Measurements from ENCODE around the gene CHTF8. TPM values are rescaled to one million over a fixed set of nuclear protein-coding genes. Genes with fewer than 3 reads are reported as not detected.
A peak's percentile ranks its signal among the peaks of the same experiment; 100 is the strongest.
"Not testable (repeated sequence)": the region's sequence is repeated elsewhere in the genome, so short reads cannot be mapped to it uniquely, and the experiment has no call there.

Gene CHTF8
- total RNA-seq, 1 donor from 2014 or later = 169 TPM

- no peak overlapping the region for H3K4me3 Mint-ChIP-seq (ENCODE audit: unreplicated experiment)
- TF ChIP-seq, protein P1, sequence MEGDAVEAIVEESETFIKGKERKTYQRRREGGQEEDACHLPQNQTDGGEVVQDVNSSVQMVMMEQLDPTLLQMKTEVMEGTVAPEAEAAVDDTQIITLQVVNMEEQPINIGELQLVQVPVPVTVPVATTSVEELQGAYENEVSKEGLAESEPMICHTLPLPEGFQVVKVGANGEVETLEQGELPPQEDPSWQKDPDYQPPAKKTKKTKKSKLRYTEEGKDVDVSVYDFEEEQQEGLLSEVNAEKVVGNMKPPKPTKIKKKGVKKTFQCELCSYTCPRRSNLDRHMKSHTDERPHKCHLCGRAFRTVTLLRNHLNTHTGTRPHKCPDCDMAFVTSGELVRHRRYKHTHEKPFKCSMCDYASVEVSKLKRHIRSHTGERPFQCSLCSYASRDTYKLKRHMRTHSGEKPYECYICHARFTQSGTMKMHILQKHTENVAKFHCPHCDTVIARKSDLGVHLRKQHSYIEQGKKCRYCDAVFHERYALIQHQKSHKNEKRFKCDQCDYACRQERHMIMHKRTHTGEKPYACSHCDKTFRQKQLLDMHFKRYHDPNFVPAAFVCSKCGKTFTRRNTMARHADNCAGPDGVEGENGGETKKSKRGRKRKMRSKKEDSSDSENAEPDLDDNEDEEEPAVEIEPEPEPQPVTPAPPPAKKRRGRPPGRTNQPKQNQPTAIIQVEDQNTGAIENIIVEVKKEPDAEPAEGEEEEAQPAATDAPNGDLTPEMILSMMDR (IDR thresholded peaks at IDR 0.05; ENCODE audit: unreplicated experiment) = no peak
Observed at GRCh38 chr16:69166221-69166833, 33.9 kb upstream of the CHTF8 start.

DNA sequence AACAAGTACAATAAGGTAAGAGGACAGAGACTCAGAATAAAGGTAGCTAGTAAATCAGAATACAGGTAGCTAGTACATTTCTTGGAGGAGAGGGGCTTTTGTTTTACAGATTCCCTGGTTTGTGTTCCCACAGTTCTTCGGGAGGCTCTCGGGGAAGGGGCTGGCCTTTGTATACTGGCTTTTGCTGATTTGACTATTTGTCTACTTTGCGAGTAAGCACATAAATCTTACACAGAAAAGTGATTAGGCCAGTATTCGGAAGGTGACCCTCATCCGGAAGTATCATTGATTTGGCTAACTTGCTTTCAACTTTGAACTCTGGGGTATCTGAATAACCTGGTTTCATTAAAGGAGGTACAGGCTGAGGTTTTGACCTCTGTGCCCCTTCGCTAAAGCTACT is 33.2 kb upstream of the CHTF8 start:
- Mint-ChIP-seq H3K27ac (ENCODE audit: unreplicated experiment) (no peak overlapping the region), H3K4me1 (ENCODE audit: unreplicated experiment) (no peaks in the 10 kb centered on the region), H3K27me3 (ENCODE audit: unreplicated experiment) (no peaks in the 10 kb centered on the region), H3K36me3 (ENCODE audit: low read depth, unreplicated experiment) (peaks cover 31% of the 10 kb centered on the region), H3K9me3 (ENCODE audit: unreplicated experiment) (no peaks in the 10 kb centered on the region), H3K4me3 (ENCODE audit: unreplicated experiment) (no peak overlapping the region)
- TF ChIP-seq, protein P1 (IDR thresholded peaks at IDR 0.05; ENCODE audit: unreplicated experiment) = no peak
- DNase-seq (ENCODE audit: low spot score) = no peak

More at GRCh38 chr16:69166221-69166833, 33.9 kb upstream of the CHTF8 start:
- H3K36me3 Mint-ChIP-seq (ENCODE audit: low read depth, unreplicated experiment) = peaks cover 28% of the 10 kb centered on the region
- H3K27me3 Mint-ChIP-seq (ENCODE audit: unreplicated experiment) = no peaks in the 10 kb centered on the region
- H3K9me3 Mint-ChIP-seq (ENCODE audit: unreplicated experiment) = no peaks in the 10 kb centered on the region
- no peak for DNase-seq (ENCODE audit: low spot score)
- H3K4me1 Mint-ChIP-seq (ENCODE audit: unreplicated experiment) = no peaks in the 10 kb centered on the region
- H3K27ac Mint-ChIP-seq (ENCODE audit: unreplicated experiment) = no peak overlapping the region

DNA sequence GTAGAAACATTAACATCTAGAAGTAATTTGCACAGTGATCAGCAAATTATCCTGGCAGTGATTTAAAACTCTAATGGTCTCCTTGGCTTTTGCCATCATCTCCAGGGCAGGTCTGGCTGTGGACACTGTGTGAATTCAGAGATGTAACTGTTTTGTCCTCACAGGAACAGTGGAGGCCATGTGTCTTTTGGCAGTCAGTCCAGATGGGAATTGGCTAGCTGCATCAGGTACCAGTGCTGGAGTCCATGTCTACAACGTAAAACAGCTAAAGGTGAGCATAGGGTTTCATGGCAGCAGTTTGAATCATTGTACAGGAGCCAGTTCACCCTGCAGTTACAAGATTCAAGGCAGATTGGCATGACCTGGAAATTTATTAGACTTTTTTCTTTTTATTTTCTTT is 27.8 kb upstream of the CHTF8 start:
- no peaks in the 10 kb centered on the region for H3K9me3 Mint-ChIP-seq (ENCODE audit: unreplicated experiment)
- TF ChIP-seq, protein P1 (IDR thresholded peaks at IDR 0.05; ENCODE audit: unreplicated experiment) = no peak
- H3K36me3 Mint-ChIP-seq (ENCODE audit: low read depth, unreplicated experiment) = peaks cover 35% of the 10 kb centered on the region

DNA sequence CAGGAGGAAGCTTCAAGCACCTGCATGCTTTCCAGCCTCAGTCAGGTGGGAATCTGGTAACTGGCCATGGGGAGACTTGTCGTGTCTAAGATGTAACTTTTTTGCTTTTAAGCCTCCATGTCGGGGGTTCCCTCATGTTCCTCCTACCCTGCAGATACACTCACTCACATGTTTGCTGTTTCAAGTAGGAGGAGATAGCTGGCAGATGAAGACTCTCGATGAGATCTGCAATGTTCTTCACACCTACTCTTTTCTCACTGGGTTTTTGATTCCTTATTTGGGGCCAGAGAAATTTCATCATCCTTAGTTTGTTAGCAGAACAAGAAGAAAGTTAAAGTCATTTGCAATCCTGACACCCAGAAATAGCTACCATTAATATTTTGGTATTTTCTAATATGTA is 24.8 kb upstream of the CHTF8 start:
- Mint-ChIP-seq H3K27ac (ENCODE audit: unreplicated experiment) (no peak overlapping the region), H3K4me3 (ENCODE audit: unreplicated experiment) (no peak overlapping the region), H3K27me3 (ENCODE audit: unreplicated experiment) (no peaks in the 10 kb centered on the region), H3K9me3 (ENCODE audit: unreplicated experiment) (no peaks in the 10 kb centered on the region), H3K4me1 (ENCODE audit: unreplicated experiment) (no peaks in the 10 kb centered on the region), H3K36me3 (ENCODE audit: low read depth, unreplicated experiment) (peaks cover 35% of the 10 kb centered on the region)
- TF ChIP-seq, protein P1 (IDR thresholded peaks at IDR 0.05; ENCODE audit: unreplicated experiment) = no peak
- no peak for DNase-seq (ENCODE audit: low spot score)

More for the DNA sequence above, 27.8 kb upstream of the CHTF8 start:
- Mint-ChIP-seq H3K27ac (ENCODE audit: unreplicated experiment) (no peak overlapping the region), H3K27me3 (ENCODE audit: unreplicated experiment) (no peaks in the 10 kb centered on the region), H3K4me3 (ENCODE audit: unreplicated experiment) (no peak overlapping the region), H3K4me1 (ENCODE audit: unreplicated experiment) (no peaks in the 10 kb centered on the region)
- no peak for DNase-seq (ENCODE audit: low spot score)

DNA sequence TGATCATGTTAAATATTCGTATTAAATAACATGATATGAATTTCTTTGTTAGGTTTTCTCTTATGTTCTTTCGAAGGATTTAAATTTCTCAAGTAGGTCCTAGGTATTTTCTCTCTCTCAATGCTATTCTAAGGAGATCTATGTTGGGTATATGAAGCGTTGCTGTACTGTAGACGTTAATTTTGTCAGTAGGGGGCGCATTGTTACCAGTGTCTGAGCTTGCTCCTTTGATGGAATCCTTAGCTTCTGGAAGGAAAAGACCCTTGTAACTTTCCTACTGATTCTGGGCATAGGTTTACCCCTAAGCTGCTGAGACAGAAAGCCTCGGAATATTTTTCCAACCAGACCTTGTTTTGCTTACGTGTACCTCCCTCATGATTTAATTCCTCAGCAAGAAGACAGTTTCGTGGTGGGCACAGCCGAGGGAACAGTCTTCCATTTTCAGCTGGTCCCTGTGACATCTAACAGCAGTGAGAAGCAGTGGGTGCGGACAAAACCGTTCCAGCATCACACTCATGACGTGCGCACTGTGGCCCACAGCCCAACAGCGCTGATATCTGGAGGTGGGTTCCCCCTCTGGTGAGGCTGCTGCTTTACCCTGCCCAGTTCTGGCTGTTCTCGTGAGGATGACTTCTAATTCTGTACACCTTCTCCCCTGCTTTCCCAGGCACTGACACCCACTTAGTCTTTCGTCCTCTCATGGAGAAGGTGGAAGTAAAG is 17.9 kb upstream of the CHTF8 start:
- peak; percentile 69 for DNase-seq (ENCODE audit: low spot score)
- Mint-ChIP-seq H3K36me3 (ENCODE audit: low read depth, unreplicated experiment) (peaks cover 7% of the 10 kb centered on the region), H3K9me3 (ENCODE audit: unreplicated experiment) (no peaks in the 10 kb centered on the region), H3K4me1 (ENCODE audit: unreplicated experiment) (no peaks in the 10 kb centered on the region), H3K27me3 (ENCODE audit: unreplicated experiment) (no peaks in the 10 kb centered on the region), H3K4me3 (ENCODE audit: unreplicated experiment) (no peak overlapping the region), H3K27ac (ENCODE audit: unreplicated experiment) (no peak overlapping the region)
- TF ChIP-seq, protein P1 (IDR thresholded peaks at IDR 0.05; ENCODE audit: unreplicated experiment) = peak; percentile 76

DNA sequence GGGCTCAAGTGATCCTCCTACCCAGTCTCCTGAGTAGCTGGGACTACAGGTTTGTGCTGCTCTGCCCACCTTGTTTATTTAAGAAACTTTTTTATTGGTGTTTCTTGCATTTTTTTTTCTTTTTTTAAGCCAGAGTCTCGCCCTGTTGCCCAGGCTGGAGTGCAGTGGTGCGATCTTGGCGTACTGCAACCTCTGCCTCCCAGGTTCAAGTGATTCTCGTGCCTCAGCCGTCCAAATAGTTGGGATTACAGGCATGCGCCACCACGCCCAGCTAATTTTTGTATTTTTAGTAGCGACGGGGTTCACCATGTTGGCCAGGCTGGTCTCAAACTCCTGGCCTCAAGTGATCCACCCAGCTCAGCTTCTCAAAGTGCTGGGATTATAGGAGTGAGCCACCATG is 17.2 kb upstream of the CHTF8 start:
- not testable (repeated sequence) for H3K9me3 Mint-ChIP-seq (ENCODE audit: unreplicated experiment); H3K36me3 Mint-ChIP-seq (ENCODE audit: low read depth, unreplicated experiment); H3K4me1 Mint-ChIP-seq (ENCODE audit: unreplicated experiment); H3K27me3 Mint-ChIP-seq (ENCODE audit: unreplicated experiment); H3K27ac Mint-ChIP-seq (ENCODE audit: unreplicated experiment); H3K4me3 Mint-ChIP-seq (ENCODE audit: unreplicated experiment); DNase-seq (ENCODE audit: low spot score)

Data from endothelial cell (in vitro differentiated cells).